CD14-positive monocyte (primary cell): Measurements from ENCODE around the gene FAM120A. TPM values are rescaled to one million over a fixed set of nuclear protein-coding genes. Genes with fewer than 3 reads are reported as not detected.

ENCODE experiments used
- DNase-seq, 3 donors: peaks; one replicate each; pipeline ENCODE4 v3.0.0-alpha.2; 2011 to 2022
- H2AFZ ChIP-seq: 2 replicates; pipeline ENCODE4 v1.6.0; 2012; ENCODE audit warnings: mild to moderate bottlenecking, low read depth, low read length, inconsistent platforms; ENCODE audit not compliant: insufficient read depth, poor library complexity, severe bottlenecking
- H3K27ac ChIP-seq, 2 donors: 1 replicate in 1 of 2; 2 replicates in 1 of 2; pipeline ENCODE4 v1.5.1; 2012 to 2013; ENCODE audit warnings: low read length in 2 of 2, control low read depth in 1 of 2, inconsistent platforms in 1 of 2, low read depth in 1 of 2, mild to moderate bottlenecking in 1 of 2
- H3K27me3 ChIP-seq, 2 donors: one replicate each; pipeline versions ENCODE4 v1.6.0 to v1.6.1; 2011 to 2013; ENCODE audit warnings: low read length in 2 of 2; ENCODE audit not compliant: control insufficient read depth in 2 of 2, insufficient read depth in 2 of 2
- H3K36me3 ChIP-seq, 2 donors: replicated peaks in 1 of 2; 1 replicate in 1 of 2; 2 replicates in 1 of 2; pipeline versions ENCODE4 v1.5.1 to v1.6.1; 2012 to 2013; ENCODE audit warnings: low read length in 2 of 2, control low read depth in 1 of 2, inconsistent platforms in 1 of 2, mild to moderate bottlenecking in 1 of 2; ENCODE audit not compliant: insufficient read depth in 2 of 2, control insufficient read depth in 1 of 2
- H3K4me1 ChIP-seq, 2 donors: 1 replicate in 1 of 2; 2 replicates in 1 of 2; pipeline versions ENCODE4 v1.5.1 to v1.6.1; 2012 to 2013; ENCODE audit warnings: low read length in 2 of 2, control low read depth in 1 of 2, inconsistent platforms in 1 of 2, mild to moderate bottlenecking in 1 of 2, moderate library complexity in 1 of 2; ENCODE audit not compliant: insufficient read depth in 2 of 2, control insufficient read depth in 1 of 2
- H3K4me2 ChIP-seq: replicated peaks from 2 replicates; pipeline ENCODE3; 2012; ENCODE audit warnings: low read length, moderate library complexity, mild to moderate bottlenecking; ENCODE audit not compliant: poor library complexity, severe bottlenecking; ENCODE audit errors: extremely low read depth
- H3K4me3 ChIP-seq, 3 experiments: fragments of 200-600 bp in 1 of 3; sonication (generic) in 1 of 3; replicated peaks in 1 of 3; 1 replicate in 2 of 3; 2 replicates in 1 of 3; pipeline ENCODE4 v1.5.1; 2011 to 2013; ENCODE audit warnings: low read length in 3 of 3, mild to moderate bottlenecking in 3 of 3, control low read depth in 2 of 3, low read depth in 2 of 3, inconsistent platforms in 1 of 3, moderate library complexity in 1 of 3
- H3K79me2 ChIP-seq: 2 replicates; pipeline ENCODE4 v1.6.0; 2012; ENCODE audit warnings: mild to moderate bottlenecking, control low read depth, inconsistent platforms, low read length, moderate library complexity; ENCODE audit not compliant: insufficient read depth
- H3K9ac ChIP-seq: 2 replicates; pipeline ENCODE4 v1.6.0; 2017; ENCODE audit warnings: low read length, mild to moderate bottlenecking; ENCODE audit not compliant: insufficient read depth, poor library complexity, severe bottlenecking
- H3K9me3 ChIP-seq, 2 donors: replicated peaks in 1 of 2; 1 replicate in 1 of 2; 2 replicates in 1 of 2; pipeline versions ENCODE4 v1.5.1 to v1.6.1; 2012 to 2013; ENCODE audit warnings: low read length in 2 of 2, control low read depth in 1 of 2; ENCODE audit not compliant: control insufficient read depth in 1 of 2, insufficient read depth in 1 of 2
- H4K20me1 ChIP-seq: 2 replicates; pipeline ENCODE4 v1.6.0; 2012; ENCODE audit warnings: mild to moderate bottlenecking, low read length, control low read depth, moderate library complexity; ENCODE audit not compliant: insufficient read depth
- H3K27ac Mint-ChIP-seq, 7 donors: one replicate each; pipeline ENCODE4 v1.8.0; 2020; ENCODE audit warnings: mild to moderate bottlenecking in 7 of 7, mixed read lengths in 7 of 7, moderate library complexity in 6 of 7, inconsistent platforms in 2 of 7
- H3K27me3 Mint-ChIP-seq, 3 donors: one replicate each; pipeline ENCODE4 v1.8.0; 2021 to 2022; ENCODE audit warnings: low read depth in 3 of 3, mild to moderate bottlenecking in 3 of 3, mixed read lengths in 3 of 3, moderate library complexity in 3 of 3, inconsistent platforms in 1 of 3
- H3K36me3 Mint-ChIP-seq, 2 donors: one replicate each; pipeline ENCODE4 v1.8.0; 2020; ENCODE audit warnings: mixed read lengths in 2 of 2, inconsistent platforms in 1 of 2, mild to moderate bottlenecking in 1 of 2
- H3K4me1 Mint-ChIP-seq: one replicate; pipeline ENCODE4 v1.8.0; 2020; ENCODE audit warnings: mild to moderate bottlenecking, mixed read lengths
- H3K4me3 Mint-ChIP-seq, 2 donors: one replicate each; pipeline ENCODE4 v1.8.0; 2020; ENCODE audit warnings: mild to moderate bottlenecking in 2 of 2, mixed read lengths in 2 of 2, moderate library complexity in 1 of 2
- H3K9me3 Mint-ChIP-seq, 7 donors: one replicate each; pipeline ENCODE4 v1.8.0; 2020 to 2022; ENCODE audit warnings: mixed read lengths in 7 of 7, mild to moderate bottlenecking in 6 of 7, moderate library complexity in 6 of 7, inconsistent platforms in 2 of 7
- CTCF ChIP-seq: fragments of 200-600 bp; IDR thresholded peaks from one replicate; pipeline ENCODE4 v1.8.0; 2022; ENCODE audit warnings: antibody characterized with exemption, mild to moderate bottlenecking
- WGBS: methylation state at CpG from one replicate; pipeline ENCODE4 v1.1.5; 2013; ENCODE audit warnings: missing lambda C conversion rate; ENCODE audit not compliant: insufficient coverage; 5-methylcytosine and 5-hydroxymethylcytosine counted together
- intact Hi-C, 2 donors: fragments of 100-400 bp; cut with micrococcal nuclease; formaldehyde crosslinking; loops; one replicate each; pipeline versions ENCODE4 v1.15.0 to v1.15.1; 2023
- polyA plus RNA-seq, 3 donors: library from polyadenylated mRNA; depleted of rRNA in 1 of 3; unstranded in 2 of 3; stranded (reverse) in 1 of 3; fragments of 300-500 nt in 2 of 3; fragments of >200 nt in 1 of 3; fragmentation: Illumina TruSeq in 2 of 3; gene quantifications; 1 replicate in 2 of 3; 2 replicates in 1 of 3; pipeline ENCODE4 v1.2.3, GENCODE V29; 2012 to 2021

FAM120A gene
- polyA plus RNA-seq, 3 donors = 10.4 to 76.6 (median 12.7) TPM

- Histone ChIP-seq H3K4me2 (peak within 1 kb of the TSS; percentile 98), H4K20me1 (peaks cover 24% of the 10 kb centered on the region), H3K79me2 (peaks cover 58% of the 10 kb centered on the region), H2AFZ (peak within 1 kb of the TSS; percentile 81), H3K36me3 (no peaks in the 10 kb centered on the region), H3K4me1 (peaks cover 25 to 37% of the 10 kb centered on the region in 2 donors), H3K9me3 (no peaks in the 10 kb centered on the region), H3K4me3 (peak within 1 kb of the TSS; percentile 72 to 92 (median 84)), H3K9ac (peak within 1 kb of the TSS; percentile 93), H3K27me3 (no peaks in the 10 kb centered on the region), H3K27ac (peak within 1 kb of the TSS; percentile 81 to 90)
- TF ChIP-seq CTCF = no peak
- WGBS = under 1% methylated on average over 136 of the region's 140 CpGs
- Mint-ChIP-seq H3K4me1 (peaks cover 61% of the 10 kb centered on the region), H3K4me3 (peak within 1 kb of the TSS; percentile 94 to 97), H3K9me3 (peaks cover 0 to 2% (median 0%) of the 10 kb centered on the region in 7 donors), H3K27ac (peak within 1 kb of the TSS; percentile 87 to 96 (median 92)), H3K36me3 (peaks cover 2 to 13% of the 10 kb centered on the region in 2 donors), H3K27me3 (peaks cover 0 to 1% (median 0%) of the 10 kb centered on the region in 3 donors)
- no peak for DNase-seq
- intact Hi-C loops = loop anchor here in 1 of 2 donors (5.0 kb wide), 1 partner anchor 124 kb away; the partner anchor contains the start of genes FAM120A and FAM120AOS
Observed at GRCh38 chr9:93576258-93577077, 125.0 kb downstream of the FAM120A start, which contains the start of gene PHF2. PHF2 (plus strand) TSS chr9:93576584; CDS start chr9:93576774, 190 bp downstream.

GRCh38 chr9:93577078-93577974 is 125.8 kb downstream of the FAM120A start:
- DNase-seq = no peak
- no peaks in the 10 kb centered on the region for H3K9me3 Mint-ChIP-seq
- peak overlapping the region; percentile 14 to 66 for H3K27ac ChIP-seq
- peak overlapping the region in 6 of 7 donors; percentile 8 to 85 (median 78) for H3K27ac Mint-ChIP-seq
- H4K20me1 ChIP-seq = peaks cover 32% of the 10 kb centered on the region
- TF ChIP-seq CTCF = no peak
- peaks cover 65% of the 10 kb centered on the region for H3K4me1 Mint-ChIP-seq
- peaks cover 2 to 13% of the 10 kb centered on the region in 2 donors for H3K36me3 Mint-ChIP-seq
- 4% methylated on average over 62 of the region's 74 CpGs for WGBS
- peak overlapping the region; percentile 59 to 86 (median 72) for H3K4me3 ChIP-seq
- H3K27me3 ChIP-seq = no peaks in the 10 kb centered on the region
- peak overlapping the region; percentile 98 for H3K4me2 ChIP-seq
- H2AFZ ChIP-seq = peak overlapping the region; percentile 81
- no peaks in the 10 kb centered on the region for H3K36me3 ChIP-seq
- H3K27me3 Mint-ChIP-seq = peaks cover 0 to 1% (median 0%) of the 10 kb centered on the region in 3 donors
- peak overlapping the region; percentile 81 to 95 for H3K4me3 Mint-ChIP-seq
- peak overlapping the region; percentile 77 for H3K9ac ChIP-seq
- intact Hi-C loops = loop anchor here in 1 of 2 donors (5.0 kb wide), 1 partner anchor 125 kb away; the partner anchor contains the start of genes FAM120A and FAM120AOS
- peaks cover 67% of the 10 kb centered on the region for H3K79me2 ChIP-seq
- peaks cover 25 to 37% of the 10 kb centered on the region in 2 donors for H3K4me1 ChIP-seq
- H3K9me3 ChIP-seq = no peaks in the 10 kb centered on the region
